PFSK-1 (cell line): ENCODE data around the gene C22orf31.

ENCODE experiments used
- POLR2AphosphoS5 ChIP-seq: IDR thresholded peaks from 2 replicates; pipeline ENCODE4 v1.6.1; 2012; ENCODE audit warnings: low read depth, mild to moderate bottlenecking, control low read depth, low read length, moderate library complexity
- REST ChIP-seq, 2 experiments: IDR thresholded peaks; 2 replicates each; pipeline versions ENCODE4 v1.6.1 to v1.8.0; 2011 to 2012; ENCODE audit warnings: low read depth in 2 of 2, low read length in 2 of 2, control low read depth in 1 of 2, inconsistent platforms in 1 of 2, mild to moderate bottlenecking in 1 of 2, moderate library complexity in 1 of 2; ENCODE audit not compliant: insufficient read depth in 1 of 2
- TAF1 ChIP-seq: IDR thresholded peaks from 2 replicates; pipeline ENCODE4 v1.6.1; 2012; ENCODE audit warnings: low read length, control low read depth, borderline replicate concordance; ENCODE audit not compliant: insufficient read depth

GRCh38 chr22:29060251-29060869 is 1.3 kb downstream of the C22orf31 start:
- TF ChIP-seq TAF1 (no peak), POLR2AphosphoS5 (no peak), REST (IDR thresholded peaks at IDR 0.05; ENCODE audit: insufficient read depth in 1 of 2, low read depth in 2 of 2, low read length in 2 of 2) (no peak)
